ENCODE measurements around the gene ANKS1B.

The ANKS1B gene

DNA sequence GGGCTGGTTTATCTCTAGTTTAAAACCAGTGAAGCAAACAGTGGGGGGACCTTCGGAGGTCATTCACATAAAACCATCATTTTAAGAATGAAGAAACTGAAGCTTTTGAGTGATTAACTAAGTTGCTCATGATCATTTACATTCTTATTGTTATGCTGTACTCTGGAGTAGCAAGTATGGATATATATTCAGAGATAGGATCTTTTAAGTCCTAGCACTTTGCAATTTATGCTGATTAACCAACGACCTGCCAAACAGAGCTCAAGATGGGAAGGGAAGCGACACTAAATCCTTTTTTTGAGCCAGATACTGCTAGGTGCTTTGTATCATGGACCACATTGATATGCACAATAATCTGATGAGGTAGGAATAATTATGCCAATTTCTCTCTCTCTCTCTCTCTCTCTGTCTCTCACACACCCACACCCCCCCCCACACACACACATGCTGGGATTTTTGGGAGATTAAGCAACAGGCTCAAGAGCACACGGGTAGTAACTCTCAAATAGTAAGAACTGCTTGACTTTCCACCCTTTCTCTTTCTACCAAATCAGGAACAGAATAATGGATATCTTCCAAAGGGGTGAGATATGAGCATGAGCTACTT is 1036.3 kb downstream of the ANKS1B start:
- no peak for DNase-seq (ENCODE audit: low read depth in 2 of 2)

DNA sequence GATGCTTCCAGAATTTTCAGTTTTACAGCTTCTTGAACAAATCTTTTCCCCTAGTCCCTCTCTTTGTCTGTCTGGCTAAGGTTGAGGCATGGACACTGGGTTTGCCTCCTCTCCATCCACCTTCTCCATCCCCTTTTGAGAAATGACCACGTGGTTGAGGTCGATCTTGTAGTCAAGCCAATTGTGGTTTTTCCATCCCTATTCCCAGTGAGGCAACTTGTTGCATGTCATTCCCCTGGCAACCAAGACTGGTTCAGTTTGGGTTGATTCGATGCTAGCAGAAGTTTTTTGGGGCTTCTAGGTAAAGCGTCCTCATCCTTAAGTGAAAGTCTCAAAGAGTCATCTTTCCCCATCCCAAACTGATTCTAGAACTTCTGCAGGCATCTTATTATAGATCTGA is 1038.9 kb downstream of the ANKS1B start:
- no peak for DNase-seq (ENCODE audit: low read depth in 2 of 2)

DNA sequence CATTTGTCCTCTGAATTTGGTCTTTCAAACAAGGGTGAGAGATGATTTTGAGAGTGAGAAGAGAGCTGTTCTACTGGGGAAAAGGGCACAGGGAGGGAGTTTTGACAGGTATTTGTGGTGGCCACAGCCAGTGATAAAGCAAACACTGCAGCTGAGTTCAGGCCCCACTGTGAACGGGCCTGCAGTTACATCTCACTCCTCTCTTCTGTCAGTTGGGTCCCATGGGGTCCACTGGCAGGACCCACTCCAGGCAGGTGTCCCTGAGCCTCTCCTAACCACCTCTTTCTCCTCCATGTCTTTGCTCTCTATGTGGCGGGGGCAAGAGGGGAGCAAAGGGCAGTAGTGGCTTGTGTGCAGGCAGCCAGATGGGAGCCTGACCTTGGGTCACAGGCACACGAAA is 1044.8 kb downstream of the ANKS1B start:
- DNase-seq (ENCODE audit: low read depth in 2 of 2), result no peak

DNA sequence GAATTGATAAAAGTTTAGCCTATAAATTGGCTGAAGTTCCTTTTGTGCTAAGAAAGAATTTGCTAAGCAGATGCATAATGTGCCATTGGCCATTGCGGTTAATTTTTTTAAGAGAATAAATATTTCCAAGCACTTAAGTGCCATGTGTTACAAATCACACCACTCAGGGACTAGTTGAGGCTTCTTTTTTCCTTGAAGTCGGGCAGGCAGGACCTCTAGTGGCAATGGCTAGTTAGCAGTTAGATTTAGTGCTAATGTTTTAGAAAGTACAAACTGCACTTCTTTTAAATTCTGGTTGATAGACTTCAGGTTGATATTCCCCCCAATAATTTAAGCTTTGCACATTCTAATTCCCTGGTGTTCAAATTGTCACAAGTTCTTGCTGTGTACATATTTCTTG is 1045.4 kb downstream of the ANKS1B start:
- DNase-seq (ENCODE audit: low read depth in 2 of 2), result no peak

DNA sequence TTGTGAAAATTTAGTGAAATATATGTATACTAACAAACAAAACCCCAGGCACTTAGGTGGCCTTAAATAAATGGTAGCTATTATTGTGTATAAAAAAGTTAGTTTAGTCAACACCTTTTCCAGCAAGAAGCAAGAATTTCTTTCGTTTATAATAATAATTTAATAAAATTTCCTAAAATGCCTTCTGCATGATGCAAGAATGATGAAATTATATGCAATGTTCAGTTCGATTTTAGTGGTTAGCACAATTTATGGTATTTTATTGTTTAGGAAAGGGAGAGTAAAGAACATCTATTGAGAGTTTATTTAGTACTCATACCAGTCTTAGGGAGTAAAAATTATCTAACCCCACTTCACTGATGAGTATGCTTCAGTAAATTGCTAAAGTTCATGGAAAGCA is 1048.9 kb downstream of the ANKS1B start:
- DNase-seq (ENCODE audit: low read depth in 2 of 2), result no peak

DNA sequence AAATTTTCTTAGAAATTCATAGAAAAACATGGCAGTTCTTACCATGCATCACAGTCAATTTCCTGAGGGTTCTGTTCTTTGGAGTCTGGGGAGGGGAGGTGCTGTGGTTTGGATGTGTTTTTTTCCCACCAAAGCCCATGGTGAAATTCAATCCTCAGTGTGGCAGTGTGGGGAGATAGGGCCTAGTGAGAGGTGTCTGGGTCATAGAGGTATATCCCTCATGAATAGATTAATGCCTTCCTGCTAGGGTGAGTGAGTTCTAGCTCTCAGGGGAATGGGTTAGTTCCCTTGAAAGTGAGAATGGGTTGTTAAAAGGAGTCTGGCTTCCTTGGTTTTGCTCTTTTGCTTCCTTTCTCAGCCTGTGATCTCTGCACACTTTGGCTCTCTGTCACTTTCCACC is 1061.9 kb downstream of the ANKS1B start:
- DNase-seq (ENCODE audit: low read depth in 2 of 2), result no peak

DNA sequence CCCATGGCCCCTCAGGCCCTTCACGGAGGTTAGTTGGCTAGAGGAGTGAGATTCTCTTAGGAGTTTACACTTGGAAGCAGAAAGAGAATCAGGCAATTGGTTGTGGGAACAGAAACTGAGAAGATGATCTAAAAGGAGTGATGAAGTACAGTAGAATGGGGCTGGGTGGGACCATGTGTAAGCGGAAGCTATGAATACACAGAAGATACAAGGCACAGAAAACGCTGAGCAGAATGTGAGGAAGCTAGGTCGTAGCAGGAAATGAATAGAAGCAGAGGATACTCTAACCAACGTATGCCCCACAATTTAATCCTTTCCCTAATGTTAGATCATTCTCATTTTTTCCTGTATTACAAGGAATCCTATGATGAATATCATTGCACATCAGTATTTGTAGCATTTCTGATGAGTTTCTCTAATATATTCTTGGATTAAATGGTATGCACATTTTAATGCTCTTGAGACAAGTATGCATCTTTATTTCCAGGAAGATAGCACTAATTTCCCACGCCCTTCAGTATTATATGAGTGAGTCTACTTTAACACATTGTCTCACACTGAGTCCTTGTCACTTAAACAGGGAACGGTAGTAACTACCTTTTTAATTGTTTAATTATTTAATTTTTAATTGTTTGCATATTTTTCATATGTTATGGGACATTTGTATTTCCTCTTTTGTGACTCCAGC is 1066.4 kb downstream of the ANKS1B start:
- DNase-seq (ENCODE audit: low read depth in 2 of 2), result no peak

DNA sequence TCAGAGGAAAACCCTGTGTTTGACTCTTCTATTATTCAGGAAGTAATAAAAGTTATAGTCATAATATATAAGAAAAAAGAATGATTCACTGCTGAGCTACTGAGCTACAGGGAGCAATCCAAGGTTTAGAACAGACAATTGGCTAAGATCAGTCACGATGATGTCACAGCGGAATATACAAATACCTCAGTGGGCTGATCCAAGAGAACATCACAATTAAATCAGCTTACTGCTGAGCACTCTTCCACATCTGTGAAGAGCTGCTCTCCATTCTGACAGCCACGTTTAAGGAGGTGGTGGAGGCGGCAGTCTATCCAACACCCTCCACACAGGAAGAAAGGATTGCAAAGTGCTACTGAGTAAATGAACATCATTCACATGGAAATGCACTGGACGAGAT is 1068.6 kb downstream of the ANKS1B start:
- no peak for DNase-seq (ENCODE audit: low read depth in 2 of 2)

DNA sequence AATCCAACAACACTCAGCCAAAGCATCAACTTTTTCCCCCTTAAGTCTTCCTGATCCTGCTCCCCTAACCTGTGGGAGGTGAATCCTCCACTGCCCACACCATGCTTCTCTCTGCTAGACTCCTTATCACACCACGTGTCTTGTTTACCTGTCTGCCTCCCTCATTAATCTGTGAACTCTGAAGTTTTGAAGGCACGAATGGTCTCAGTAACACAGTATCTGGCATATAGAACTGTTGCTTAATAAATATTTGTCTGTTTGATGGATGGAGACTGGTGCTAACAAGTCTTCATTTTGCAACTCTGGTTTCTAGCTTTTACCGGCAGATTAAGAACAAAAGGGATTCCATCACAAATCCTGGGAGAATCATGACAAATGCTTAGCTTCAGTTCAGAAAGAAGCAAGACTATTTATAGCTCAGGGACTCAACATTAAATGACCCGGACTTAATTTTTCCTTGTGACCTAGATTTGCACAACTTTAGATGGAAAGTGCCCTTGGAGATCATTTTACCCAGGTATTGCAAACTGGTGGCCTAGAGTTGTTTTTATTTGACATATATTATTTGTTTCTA is 1072.2 kb downstream of the ANKS1B start:
- DNase-seq (ENCODE audit: low read depth in 2 of 2), result no peak

DNA sequence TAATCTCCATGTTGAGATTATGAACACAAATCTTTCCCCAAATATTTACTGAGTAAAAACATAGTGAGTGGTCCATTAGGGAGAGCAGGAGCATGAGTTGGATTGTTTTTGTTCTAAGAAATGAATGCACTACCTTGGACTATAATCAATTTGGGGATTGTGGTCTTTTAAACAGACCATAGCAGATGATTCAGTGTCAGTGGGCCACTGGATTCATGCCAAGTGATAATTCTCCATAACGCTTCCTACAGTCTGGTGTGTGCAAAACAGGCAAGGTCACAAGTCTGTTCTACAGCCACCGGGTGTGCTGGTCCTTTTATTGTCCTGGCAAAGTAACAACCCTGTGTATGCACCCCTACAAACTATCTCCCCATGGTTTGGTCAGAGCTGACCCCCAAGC is 1073.3 kb downstream of the ANKS1B start:
- DNase-seq (ENCODE audit: low read depth in 2 of 2), result no peak

DNA sequence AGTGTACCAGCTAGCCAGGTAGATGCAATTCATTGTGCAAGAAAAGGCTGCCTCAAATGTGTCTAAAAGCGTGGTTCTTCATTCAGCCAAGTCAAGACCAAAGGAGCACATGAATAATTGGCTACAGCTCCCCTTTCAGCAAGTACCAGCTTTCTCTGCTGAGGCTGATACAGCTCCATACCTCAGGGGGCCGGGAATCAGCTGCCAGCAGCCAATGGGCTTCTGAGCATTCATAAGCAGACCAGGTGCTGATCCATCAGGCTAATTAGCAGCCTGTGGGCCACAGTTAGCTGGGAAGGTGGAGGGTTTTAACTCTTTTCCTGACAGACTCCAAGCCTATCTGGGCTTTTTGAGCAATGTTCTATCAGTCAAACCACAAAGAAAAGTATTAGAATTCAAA is 1075.0 kb downstream of the ANKS1B start:
- DNase-seq (ENCODE audit: low read depth in 2 of 2), result no peak

DNA sequence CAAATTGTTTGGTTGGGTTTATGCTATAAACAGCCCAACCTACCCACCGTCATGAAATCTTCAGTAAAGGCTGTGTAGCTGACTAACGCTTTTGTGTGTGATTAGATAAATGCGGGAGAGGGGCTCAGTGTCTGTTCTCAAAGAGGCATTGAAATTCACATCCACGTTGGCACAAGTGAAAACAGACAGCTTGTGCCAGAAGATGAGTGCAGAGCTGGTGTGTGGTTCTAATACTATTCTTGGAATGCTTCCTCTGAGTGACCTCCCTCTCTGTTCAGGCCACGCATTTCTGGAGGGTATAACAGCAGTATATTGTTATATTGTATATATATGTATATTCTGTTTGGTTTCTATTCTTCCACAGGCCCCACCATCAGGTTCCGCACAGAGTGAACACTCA is 1075.9 kb downstream of the ANKS1B start:
- no peak for DNase-seq (ENCODE audit: low read depth in 2 of 2)

DNA sequence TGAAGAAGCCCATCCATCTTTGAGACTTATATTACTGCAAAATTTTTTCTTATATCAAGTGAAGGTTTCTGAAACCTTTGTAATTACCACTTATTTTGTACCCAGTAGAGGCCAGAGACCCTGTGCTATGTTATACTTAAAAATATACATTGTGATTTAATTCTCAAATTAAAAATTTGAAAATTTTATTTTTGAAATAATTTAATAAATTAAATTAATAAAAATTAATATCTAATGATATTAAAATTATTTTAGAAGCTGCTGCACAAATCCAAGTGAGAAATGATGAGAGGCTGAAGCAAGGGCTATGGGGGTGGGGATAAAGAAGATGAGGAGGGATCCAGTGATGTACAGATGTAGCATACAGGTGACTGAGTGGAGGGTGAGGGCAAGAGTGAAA is 1080.9 kb downstream of the ANKS1B start:
- DNase-seq (ENCODE audit: low read depth in 2 of 2), result no peak

DNA sequence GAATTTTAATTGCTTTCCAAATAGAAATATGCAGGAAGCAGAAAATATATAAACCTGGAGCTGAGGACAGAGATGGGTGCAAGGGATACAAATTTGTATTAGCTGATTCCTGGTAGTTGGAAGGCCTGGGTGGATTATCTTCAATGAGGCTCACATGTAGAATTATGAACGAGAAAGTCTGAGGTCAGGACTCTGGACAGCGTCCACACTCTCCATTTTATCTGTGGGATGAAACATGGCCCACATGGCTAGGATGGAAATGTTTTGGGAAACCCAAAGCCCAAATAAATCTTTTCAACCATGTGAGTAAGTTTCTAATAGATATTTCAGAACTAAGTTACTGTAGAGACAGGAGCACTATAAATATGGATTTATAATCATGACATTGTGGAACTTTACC is 1083.5 kb downstream of the ANKS1B start:
- DNase-seq (ENCODE audit: low read depth in 2 of 2), result no peak

DNA sequence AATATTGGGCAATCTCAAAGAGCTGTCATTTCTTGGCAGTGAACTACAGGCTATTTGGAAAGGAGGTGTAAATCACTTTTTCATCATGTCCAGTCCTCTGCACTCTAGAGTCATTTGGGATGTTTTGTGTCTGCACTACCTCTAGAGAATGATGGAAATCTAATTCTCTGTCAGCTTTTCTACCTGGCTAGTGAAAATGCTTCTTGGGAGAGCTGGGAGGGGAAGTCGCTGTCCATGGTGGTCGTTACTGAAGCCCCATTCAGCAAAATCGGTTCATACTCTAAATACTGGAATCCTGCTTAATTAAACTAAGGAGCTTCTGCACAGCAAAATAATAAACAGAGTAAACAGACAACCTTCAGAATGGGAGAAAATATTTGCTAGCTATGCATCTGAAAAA is 1087.8 kb downstream of the ANKS1B start:
- DNase-seq (ENCODE audit: low read depth in 2 of 2), result no peak

DNA sequence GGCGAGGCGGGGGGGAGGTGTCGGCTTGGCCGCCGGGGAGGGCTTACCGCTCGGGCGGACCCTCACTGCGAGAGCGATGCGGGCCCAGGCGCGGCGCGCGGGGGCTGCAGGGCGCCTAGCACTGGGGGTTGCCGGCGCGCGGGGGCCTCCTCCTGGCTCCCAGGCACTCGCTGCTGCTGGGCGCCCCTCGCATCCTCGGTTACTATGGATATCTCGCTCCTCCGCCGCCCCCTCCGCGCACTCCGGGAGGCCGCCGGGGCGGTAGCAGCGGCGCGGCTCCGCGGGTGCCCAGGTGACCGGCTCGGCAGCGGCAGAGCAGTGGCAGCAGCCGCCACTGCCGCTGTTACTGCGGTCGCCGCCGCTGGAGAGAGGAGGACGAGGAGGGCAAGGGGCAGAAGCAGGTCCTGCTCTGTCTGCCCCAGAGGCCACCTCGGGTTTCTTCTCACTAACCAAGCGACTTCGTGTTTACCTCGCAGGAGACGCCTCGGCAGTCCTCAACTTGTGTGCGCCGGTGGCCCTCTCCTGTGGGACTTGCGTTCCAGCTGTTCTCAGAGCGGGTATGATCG is 1089.6 kb downstream of the ANKS1B start:
- DNase-seq (ENCODE audit: low read depth in 2 of 2), result no peak

DNA sequence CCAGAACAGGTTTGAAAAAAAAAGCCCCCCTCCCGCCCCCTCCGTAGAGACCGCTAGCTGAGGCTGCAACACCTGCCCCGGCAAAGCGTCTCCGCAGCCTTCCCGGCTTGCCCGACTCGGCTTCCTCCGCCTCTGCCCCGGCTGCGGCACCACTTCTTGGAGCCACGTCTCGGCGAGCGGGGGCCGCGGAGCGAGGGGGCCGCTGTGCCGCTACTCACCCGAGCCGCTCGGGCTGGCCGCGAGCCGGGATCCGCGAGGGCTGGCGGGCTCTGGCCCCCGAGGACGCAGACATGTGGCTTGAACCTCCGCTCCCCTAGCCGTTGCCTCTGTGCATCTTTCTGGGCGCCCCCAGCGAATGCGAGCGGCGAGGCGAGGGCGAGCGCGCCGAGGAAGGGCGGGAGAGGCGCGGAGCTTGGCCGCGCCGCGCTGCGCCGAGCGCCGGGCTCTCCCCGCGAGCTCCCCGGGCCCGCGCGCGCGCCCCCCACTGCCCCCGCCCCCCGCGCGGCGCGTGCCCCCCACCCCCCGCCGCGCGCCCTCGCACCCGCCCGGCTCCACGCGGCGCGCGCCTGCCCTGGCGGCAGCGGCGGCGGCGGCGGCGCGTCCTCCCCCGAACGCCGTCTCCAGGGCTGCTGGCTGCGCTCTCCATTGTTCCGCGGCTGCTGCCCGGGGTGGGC is 1090.2 kb downstream of the ANKS1B start:
- no peak for DNase-seq (ENCODE audit: low read depth in 2 of 2)

DNA sequence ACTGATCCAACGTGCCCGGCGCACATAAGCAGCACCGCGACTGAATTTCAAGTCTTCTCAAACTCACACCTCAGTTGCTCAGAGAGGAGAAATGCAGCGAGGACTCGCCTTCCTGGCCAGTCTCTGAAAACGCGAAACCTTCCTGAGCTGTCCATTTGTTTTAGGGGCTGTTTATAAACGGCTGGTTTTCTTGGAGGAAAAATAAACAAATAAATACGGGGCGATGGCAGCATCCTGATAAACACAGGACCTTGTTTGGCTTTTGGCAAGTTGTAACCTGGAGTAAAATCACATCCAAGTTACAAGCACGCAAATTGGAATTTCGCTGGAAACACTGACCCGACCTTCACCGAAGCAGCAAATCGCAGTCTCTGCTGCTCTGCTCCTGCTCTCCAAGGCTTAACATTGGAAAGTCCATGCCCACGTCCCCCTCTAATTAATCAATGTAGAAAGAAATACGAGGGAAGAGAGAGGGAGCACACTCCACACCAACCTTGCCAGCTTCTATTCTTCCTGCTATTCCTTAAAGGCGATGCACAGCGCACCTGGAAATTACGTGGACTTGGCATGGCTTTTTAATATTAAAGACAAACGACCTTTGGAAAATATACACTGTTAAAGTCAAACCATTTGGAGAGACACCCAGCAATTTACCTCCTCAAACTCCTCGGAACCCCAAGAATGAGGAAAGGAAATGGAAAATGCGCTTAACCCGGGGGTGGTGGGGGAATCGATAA is 1090.9 kb downstream of the ANKS1B start:
- no peak for DNase-seq (ENCODE audit: low read depth in 2 of 2)

DNA sequence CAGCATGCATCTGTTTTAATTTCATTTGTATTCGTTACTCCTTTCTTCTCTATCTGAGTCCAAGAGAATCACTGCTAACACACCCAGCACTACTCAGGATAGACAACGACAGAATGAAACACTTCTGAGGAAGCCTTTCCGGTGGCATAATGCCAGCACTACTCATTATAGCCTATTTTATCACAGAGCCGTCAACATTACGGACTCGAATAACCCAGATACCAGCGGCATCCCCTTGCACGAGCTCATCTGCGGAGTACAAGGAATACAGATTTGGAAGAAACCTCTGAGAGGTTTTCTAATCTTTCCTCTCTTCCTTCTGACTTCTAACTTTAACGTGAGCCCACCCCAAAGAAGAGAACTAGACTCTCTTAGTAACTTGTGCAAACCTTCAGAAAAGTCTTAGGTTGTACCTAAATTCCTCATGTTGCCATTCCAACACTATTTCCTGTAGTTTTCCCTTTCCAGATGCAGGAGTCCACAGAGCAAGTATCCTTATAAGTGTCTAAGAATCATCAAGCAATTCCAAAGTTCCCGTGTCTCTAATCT is 1091.5 kb downstream of the ANKS1B start:
- no peak for DNase-seq (ENCODE audit: low read depth in 2 of 2)

DNA sequence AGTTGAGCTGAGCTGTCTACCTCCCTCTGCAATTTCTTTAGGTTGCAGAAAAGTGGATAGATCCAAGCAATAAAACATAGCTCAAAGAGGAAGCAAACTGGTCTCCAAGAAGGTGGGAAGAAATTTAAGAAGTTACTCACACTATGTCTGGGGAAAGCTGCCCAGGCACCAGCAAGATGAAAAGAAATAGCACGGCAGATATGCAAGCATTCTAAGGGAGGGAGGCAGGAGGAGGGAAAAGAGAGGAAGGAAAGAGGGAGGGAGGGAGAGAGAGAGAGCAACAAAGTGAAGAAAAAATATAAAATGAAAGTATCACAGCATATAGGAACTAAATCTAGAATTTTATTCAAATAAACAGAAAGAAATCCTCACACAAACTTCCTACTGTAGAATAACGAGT is 1099.0 kb downstream of the ANKS1B start:
- DNase-seq (ENCODE audit: low read depth in 2 of 2), result no peak

DNA sequence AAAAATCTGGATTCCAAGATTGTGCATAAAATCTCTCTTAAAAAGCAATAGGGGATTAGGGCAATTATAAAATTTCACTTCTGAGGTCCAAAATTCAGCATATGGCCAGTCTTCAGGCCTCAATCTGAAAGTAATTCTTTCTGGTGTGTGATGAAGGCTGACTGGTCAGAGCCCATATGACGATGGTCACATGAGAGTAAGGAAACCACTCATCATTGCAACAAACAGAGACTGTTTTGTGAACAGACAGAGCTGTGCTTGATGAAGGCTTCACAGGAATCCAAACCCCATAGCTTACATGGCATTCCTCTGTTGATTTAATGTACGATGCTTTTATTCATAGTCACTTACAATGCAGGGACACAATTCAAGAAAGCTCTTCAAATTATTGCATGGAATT is 1101.5 kb downstream of the ANKS1B start:
- no peak for DNase-seq (ENCODE audit: low read depth in 2 of 2)

DNA sequence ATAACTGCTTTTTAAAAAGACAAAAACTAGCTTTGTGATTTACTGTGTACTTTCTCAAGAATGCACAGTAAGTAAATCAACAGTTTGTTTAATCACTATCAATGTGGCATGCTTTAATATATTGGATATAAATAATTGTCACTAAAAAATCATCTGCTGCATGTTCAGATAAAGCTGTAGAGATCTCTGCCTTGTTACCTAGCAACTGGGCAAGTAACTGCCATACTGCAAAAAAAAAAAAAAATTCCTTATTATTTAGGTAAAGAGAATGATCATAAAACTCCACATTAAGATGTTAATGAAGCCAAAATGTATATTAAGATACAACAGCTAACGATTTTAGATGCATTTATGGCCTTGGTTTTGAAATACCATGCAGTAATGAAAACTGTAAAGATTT is 1102.2 kb downstream of the ANKS1B start:
- no peak for DNase-seq (ENCODE audit: low read depth in 2 of 2)

Data from activated CD4-positive, alpha-beta T cell treated with anti-CD3 and anti-CD28 coated beads for 24 hours (primary cell).